K562 (cell line): Measurements from ENCODE around the gene DUSP19. TPM values are rescaled to one million over a fixed set of nuclear protein-coding genes. Genes with fewer than 3 reads are reported as not detected.

Source experiments
- ARID4B ChIP-seq: sonication (generic); formaldehyde crosslinking; IDR thresholded peaks from 2 replicates; pipeline ENCODE4 v1.8.0; 2022; ENCODE audit warnings: mild to moderate bottlenecking, missing genetic modification reagents
- BRD4 ChIP-seq: fragments of 200-600 bp; sonication (generic); IDR thresholded peaks from 2 replicates; pipeline ENCODE4 v1.6.1; 2017; ENCODE audit warnings: inconsistent platforms
- CREB3 ChIP-seq: fragments of 450-650 bp; conservative IDR thresholded peaks from 2 replicates; pipeline ENCODE4 v1.6.1; 2016; ENCODE audit warnings: missing genetic modification characterization, low read depth, mild to moderate bottlenecking, missing compliant biosample characterization, moderate library complexity
- ESRRA ChIP-seq: fragments of 450-650 bp; IDR thresholded peaks from 2 replicates; pipeline ENCODE4 v1.6.1; 2014; ENCODE audit warnings: low read depth, mild to moderate bottlenecking, moderate library complexity, borderline replicate concordance
- NFE2L1 ChIP-seq: fragments of 450-650 bp; IDR thresholded peaks from 2 replicates; pipeline ENCODE4 v1.6.1; 2016; ENCODE audit warnings: missing genetic modification characterization, low read depth, mild to moderate bottlenecking, missing compliant biosample characterization, moderate library complexity, borderline replicate concordance
- RUNX1 ChIP-seq: sonication (generic); IDR thresholded peaks from 2 replicates; pipeline ENCODE4 v1.6.1; 2016; ENCODE audit warnings: antibody characterized with exemption, low read depth
- SMAD1 ChIP-seq: fragments of 150-350 bp; IDR thresholded peaks from 2 replicates; pipeline ENCODE4 v1.6.1; 2014; ENCODE audit warnings: low read length, low read depth; ENCODE audit not compliant: partially characterized antibody
- SREBF1 ChIP-seq: fragments of 150-350 bp; IDR thresholded peaks from 2 replicates; pipeline ENCODE4 v1.6.1; 2014; ENCODE audit warnings: antibody characterized with exemption, low read depth, low read length, borderline replicate concordance
- TEAD2 ChIP-seq: fragments of 450-650 bp; IDR thresholded peaks from 2 replicates; pipeline ENCODE4 v1.6.1; 2016; ENCODE audit warnings: missing genetic modification characterization, control low read depth, missing compliant biosample characterization
- TOE1 ChIP-seq, 2 experiments: fragments of 450-650 bp in 1 of 2; sonication (generic) in 1 of 2; formaldehyde crosslinking in 1 of 2; IDR thresholded peaks; 2 replicates each; pipeline versions ENCODE4 v1.7.1 to v1.8.0; 2016 to 2022; ENCODE audit warnings: borderline replicate concordance in 2 of 2, mild to moderate bottlenecking in 2 of 2, antibody characterized with exemption in 1 of 2, inconsistent platforms in 1 of 2, low read depth in 1 of 2, missing genetic modification reagents in 1 of 2, moderate library complexity in 1 of 2
- ZFP30 ChIP-seq: fragments of 250-450 bp; sonication (Bioruptor Pico); IDR thresholded peaks from 2 replicates; pipeline ENCODE4 v1.8.0; 2022; ENCODE audit warnings: moderate library complexity, mild to moderate bottlenecking, inconsistent platforms, borderline replicate concordance
- ZFX ChIP-seq: sonication (generic); formaldehyde crosslinking; IDR thresholded peaks from 2 replicates; pipeline ENCODE4 v1.8.0; 2022; ENCODE audit warnings: mild to moderate bottlenecking, missing genetic modification reagents, moderate library complexity
- ZNF217 ChIP-seq: sonication (generic); formaldehyde crosslinking; IDR thresholded peaks from 2 replicates; pipeline ENCODE4 v1.8.0; 2022; ENCODE audit warnings: mild to moderate bottlenecking, missing genetic modification reagents
- ZNF280A ChIP-seq: fragments of 450-650 bp; IDR thresholded peaks from 2 replicates; pipeline ENCODE4 v1.6.1; 2018; ENCODE audit warnings: mild to moderate bottlenecking, low read depth; ENCODE audit not compliant: partially characterized antibody
- ZNF408 ChIP-seq: fragments of 250-450 bp; sonication (Bioruptor Pico); IDR thresholded peaks from 2 replicates; pipeline ENCODE4 v1.4.0; 2020; ENCODE audit warnings: low read depth, mild to moderate bottlenecking, moderate library complexity
- ZNF583 ChIP-seq: fragments of 250-450 bp; sonication (Bioruptor Pico); IDR thresholded peaks from 2 replicates; pipeline ENCODE4 v1.4.0; 2020
- polyA plus RNA-seq, 8 experiments: library from polyadenylated mRNA; depleted of rRNA in 4 of 8; stranded (reverse) in 5 of 8; unstranded in 3 of 8; fragments of >200 nt; fragmentation: Nextera tagmentation in 2 of 8; fragmentation: Illumina TruSeq in 1 of 8; extraction: Ambion mirVana in 2 of 8; extraction: Trizol in 1 of 8; gene quantifications; 2 replicates each; pipeline versions ENCODE4 v1.2.1 to v1.2.3, GENCODE V29; 2011 to 2014; ENCODE audit warnings: inconsistent platforms in 1 of 8, missing spikeins in 1 of 8
- total RNA-seq, 7 experiments: library from RNA; depleted of rRNA in 6 of 7; stranded (reverse); fragments of >200 nt in 6 of 7; fragmentation: Illumina TruSeq in 2 of 7; extraction: Trizol in 2 of 7; gene quantifications; 2 replicates each; pipeline versions ENCODE4 v1.2.1 to v1.2.3, GENCODE V29; 2011 to 2021; ENCODE audit warnings: low replicate concordance in 1 of 7
- TF ChIP-seq, protein P1 (sequence below): sonication (generic); formaldehyde crosslinking; IDR thresholded peaks from 2 replicates; pipeline ENCODE4 v1.8.1; 2023; ENCODE audit warnings: mild to moderate bottlenecking, missing genetic modification reagents
- TF ChIP-seq, protein P2 (sequence below): sonication (generic); formaldehyde crosslinking; IDR thresholded peaks from 2 replicates; pipeline ENCODE4 v1.9.0; 2022; ENCODE audit warnings: mild to moderate bottlenecking, missing genetic modification reagents

The DUSP19 gene
- total and polyA plus RNA-seq, 9 of the 15 experiments (the other 6 are each of a cell fraction or from before 2014, with no cell fraction given) = 1.6 to 6.3 (median 3.1) TPM

DNA sequence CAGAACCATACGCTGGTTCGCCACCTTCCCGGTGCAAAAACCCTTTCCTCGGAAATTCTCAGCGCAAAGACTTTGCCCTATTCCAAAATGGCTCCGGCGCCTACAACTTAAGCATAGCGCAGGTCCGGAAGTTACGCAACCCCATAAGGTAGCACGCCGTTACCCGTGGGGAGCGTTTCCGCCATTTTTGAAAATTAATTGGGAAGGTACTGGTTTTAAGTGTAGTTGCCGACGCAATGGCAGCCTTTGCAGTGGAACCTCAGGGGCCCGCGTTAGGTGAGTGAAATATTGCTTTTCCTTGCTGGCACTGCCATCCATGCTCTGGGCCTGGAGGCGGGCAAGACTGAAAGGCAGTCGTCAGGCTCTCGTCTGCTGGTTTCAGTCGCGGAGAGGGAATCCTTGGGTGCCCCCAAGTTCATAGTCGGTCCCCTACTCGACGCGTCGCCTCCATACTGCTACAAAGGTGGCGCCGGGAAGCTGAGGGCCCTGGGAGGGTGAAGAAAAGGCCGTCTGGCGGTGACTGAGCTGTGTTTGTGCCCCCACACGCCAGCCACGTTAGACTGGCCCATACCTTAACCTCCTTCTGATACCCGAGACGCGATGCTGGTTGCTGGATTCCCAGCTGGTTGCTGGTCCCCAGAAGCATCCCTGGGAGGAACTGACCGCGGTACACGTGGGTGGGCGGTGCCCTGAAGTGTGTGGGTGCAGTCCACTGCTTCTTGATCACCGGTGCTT lies 45.8 kb downstream of the DUSP19 start, which contains the start of gene NUP35 (continued):
- TF ChIP-seq CREB3 (tag) (no peak), RUNX1 (no peak), BRD4 (peak; percentile 51), ZNF280A (no peak), TOE1 (IDR thresholded peaks at IDR 0.05; ENCODE audit: borderline replicate concordance) (peak; percentile 52; the same call in 1 of the 2 replicates), TOE1 (CRISPR knock-in tag; IDR thresholded peaks at IDR 0.05; ENCODE audit: borderline replicate concordance, low read depth) (peak; percentile 82; the same call in 1 of the 2 replicates), SMAD1 (no peak), ZNF217 (CRISPR knock-in tag) (no peak), ZNF408 (CRISPR knock-in tag) (no peak), SREBF1 (no peak), ZNF583 (0 out of 2 replicates have a peak, but pooled peaks have one; percentile 16), NFE2L1 (no peak), ZFX (CRISPR knock-in tag) (peak; percentile 84), ARID4B (CRISPR knock-in tag) (peak; percentile 98), ESRRA (peak; percentile 56; the same call in 1 of the 2 replicates), TEAD2 (no peak), ZFP30 (CRISPR knock-in tag) (no peak)
- TF ChIP-seq, protein P1, sequence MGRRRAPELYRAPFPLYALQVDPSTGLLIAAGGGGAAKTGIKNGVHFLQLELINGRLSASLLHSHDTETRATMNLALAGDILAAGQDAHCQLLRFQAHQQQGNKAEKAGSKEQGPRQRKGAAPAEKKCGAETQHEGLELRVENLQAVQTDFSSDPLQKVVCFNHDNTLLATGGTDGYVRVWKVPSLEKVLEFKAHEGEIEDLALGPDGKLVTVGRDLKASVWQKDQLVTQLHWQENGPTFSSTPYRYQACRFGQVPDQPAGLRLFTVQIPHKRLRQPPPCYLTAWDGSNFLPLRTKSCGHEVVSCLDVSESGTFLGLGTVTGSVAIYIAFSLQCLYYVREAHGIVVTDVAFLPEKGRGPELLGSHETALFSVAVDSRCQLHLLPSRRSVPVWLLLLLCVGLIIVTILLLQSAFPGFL = 0 out of 2 replicates have a peak, but pooled peaks have one; percentile 77
- TF ChIP-seq, protein P2, sequence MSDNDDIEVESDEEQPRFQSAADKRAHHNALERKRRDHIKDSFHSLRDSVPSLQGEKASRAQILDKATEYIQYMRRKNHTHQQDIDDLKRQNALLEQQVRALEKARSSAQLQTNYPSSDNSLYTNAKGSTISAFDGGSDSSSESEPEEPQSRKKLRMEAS (CRISPR knock-in tag) = peak; percentile 97
